Progenitor cell of endocrine pancreas (in vitro differentiated cells): ENCODE data around the gene RBM24. TPM values are rescaled to one million over a fixed set of nuclear protein-coding genes. Genes with fewer than 3 reads are reported as not detected.

Source experiments
- DNase-seq: peaks from one replicate; pipeline ENCODE4 v3.0.0; 2021; ENCODE audit warnings: low spot score; ENCODE audit not compliant: unreplicated experiment
- H3K27ac Mint-ChIP-seq: 2 replicates; pipeline ENCODE4 v1.8.0; 2021; ENCODE audit warnings: mild to moderate bottlenecking, moderate library complexity, mixed read lengths
- H3K27me3 Mint-ChIP-seq: 2 replicates; pipeline ENCODE4 v1.8.0; 2021; ENCODE audit warnings: mixed read lengths
- H3K36me3 Mint-ChIP-seq: 2 replicates; pipeline ENCODE4 v1.8.0; 2022; ENCODE audit warnings: mixed read lengths; ENCODE audit not compliant: insufficient read depth
- H3K4me1 Mint-ChIP-seq: 2 replicates; pipeline ENCODE4 v1.8.0; 2021; ENCODE audit warnings: low read depth, mixed read lengths
- H3K4me3 Mint-ChIP-seq: 2 replicates; pipeline ENCODE4 v1.8.0; 2021; ENCODE audit warnings: low read depth, mild to moderate bottlenecking, moderate library complexity, mixed read lengths
- H3K9me3 Mint-ChIP-seq: 2 replicates; pipeline ENCODE4 v1.8.0; 2021; ENCODE audit warnings: low read depth, mixed read lengths
- total RNA-seq: library from RNA; stranded (reverse); gene quantifications from 2 replicates; pipeline ENCODE4 v1.2.1, GENCODE V29; 2021
- TF ChIP-seq, protein P1 (sequence below): fragments of 200-600 bp; sonication (generic); IDR thresholded peaks from one replicate; pipeline ENCODE4 v1.5.0; 2021; ENCODE audit warnings: antibody characterized with exemption, mild to moderate bottlenecking; ENCODE audit not compliant: unreplicated experiment

Gene RBM24
- total RNA-seq, 1 donor from 2014 or later, result 1.2 TPM

DNA sequence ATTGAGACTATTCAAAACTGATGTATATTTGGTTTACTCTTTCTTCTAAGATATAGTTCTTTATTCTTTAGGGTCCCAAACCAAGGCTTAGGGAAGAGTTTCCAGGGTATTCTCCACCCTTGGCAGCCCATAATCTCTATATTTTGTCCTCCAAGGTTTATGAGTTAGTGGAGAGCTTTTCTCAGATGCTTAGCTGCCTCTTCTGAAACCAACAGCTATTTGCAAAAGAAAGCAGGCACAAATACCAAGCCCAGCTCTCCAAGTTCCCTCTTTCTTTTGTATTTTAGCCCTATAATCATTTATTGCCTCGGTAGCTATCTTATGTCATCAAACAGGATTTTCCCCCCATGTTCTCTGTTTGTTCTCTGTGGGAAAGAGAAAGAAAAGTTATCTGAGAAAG, 39.1 kb upstream of the RBM24 start:
- peaks cover 2% of the 10 kb centered on the region for H3K4me1 Mint-ChIP-seq
- DNase-seq, result no peak
- no peak overlapping the region for H3K4me3 Mint-ChIP-seq
- no peaks in the 10 kb centered on the region for H3K36me3 Mint-ChIP-seq
- TF ChIP-seq, protein P1, sequence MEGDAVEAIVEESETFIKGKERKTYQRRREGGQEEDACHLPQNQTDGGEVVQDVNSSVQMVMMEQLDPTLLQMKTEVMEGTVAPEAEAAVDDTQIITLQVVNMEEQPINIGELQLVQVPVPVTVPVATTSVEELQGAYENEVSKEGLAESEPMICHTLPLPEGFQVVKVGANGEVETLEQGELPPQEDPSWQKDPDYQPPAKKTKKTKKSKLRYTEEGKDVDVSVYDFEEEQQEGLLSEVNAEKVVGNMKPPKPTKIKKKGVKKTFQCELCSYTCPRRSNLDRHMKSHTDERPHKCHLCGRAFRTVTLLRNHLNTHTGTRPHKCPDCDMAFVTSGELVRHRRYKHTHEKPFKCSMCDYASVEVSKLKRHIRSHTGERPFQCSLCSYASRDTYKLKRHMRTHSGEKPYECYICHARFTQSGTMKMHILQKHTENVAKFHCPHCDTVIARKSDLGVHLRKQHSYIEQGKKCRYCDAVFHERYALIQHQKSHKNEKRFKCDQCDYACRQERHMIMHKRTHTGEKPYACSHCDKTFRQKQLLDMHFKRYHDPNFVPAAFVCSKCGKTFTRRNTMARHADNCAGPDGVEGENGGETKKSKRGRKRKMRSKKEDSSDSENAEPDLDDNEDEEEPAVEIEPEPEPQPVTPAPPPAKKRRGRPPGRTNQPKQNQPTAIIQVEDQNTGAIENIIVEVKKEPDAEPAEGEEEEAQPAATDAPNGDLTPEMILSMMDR, result no peak
- no peaks in the 10 kb centered on the region for H3K27me3 Mint-ChIP-seq
- peaks cover 19% of the 10 kb centered on the region for H3K9me3 Mint-ChIP-seq
- H3K27ac Mint-ChIP-seq, result no peak overlapping the region

DNA sequence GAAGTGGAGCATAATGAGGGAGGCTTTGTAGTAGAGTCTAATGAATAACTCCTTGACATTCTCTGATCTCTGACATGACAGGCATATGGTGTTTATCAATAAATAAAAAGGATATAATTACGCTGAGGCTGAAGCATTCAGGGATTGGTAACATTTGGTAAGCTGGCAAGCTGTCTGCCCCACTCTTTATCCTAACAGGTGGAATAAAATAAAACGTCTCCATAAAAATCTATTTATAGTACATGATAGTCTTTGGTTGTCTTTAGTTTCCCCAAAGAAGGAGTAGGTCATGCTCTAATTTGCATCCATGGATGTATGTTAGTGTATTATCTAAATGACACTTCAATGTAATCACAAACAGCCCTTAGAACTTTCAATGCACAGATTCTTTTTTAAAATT, 30.9 kb upstream of the RBM24 start:
- H3K4me1 Mint-ChIP-seq, result no peaks in the 10 kb centered on the region
- H3K4me3 Mint-ChIP-seq, result no peak overlapping the region
- no peaks in the 10 kb centered on the region for H3K27me3 Mint-ChIP-seq
- no peaks in the 10 kb centered on the region for H3K36me3 Mint-ChIP-seq
- peaks cover 4% of the 10 kb centered on the region for H3K9me3 Mint-ChIP-seq
- DNase-seq, result no peak
- TF ChIP-seq, protein P1, result no peak
- H3K27ac Mint-ChIP-seq, result no peak overlapping the region

DNA sequence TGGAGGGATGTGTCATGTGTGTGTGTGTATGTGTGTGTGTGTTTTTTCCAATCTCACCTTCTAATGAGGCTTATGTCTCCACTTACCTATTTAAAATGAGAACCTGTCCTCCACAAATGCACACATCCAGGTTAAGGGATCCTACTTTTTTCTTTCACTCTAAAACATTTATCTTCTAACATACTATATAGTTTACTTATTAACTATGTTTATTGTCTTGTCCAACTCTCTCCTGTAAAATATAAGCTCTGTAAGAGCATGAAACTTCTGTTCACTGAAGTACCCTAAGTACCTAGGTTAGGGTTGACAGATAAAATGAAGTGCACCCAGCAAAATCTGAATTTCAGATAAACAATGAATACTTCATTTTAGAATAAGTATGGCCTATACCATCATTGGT, 29.2 kb upstream of the RBM24 start:
- TF ChIP-seq, protein P1, result no peak
- Mint-ChIP-seq H3K4me3 (no peak overlapping the region), H3K36me3 (no peaks in the 10 kb centered on the region), H3K9me3 (peaks cover 4% of the 10 kb centered on the region), H3K27me3 (no peaks in the 10 kb centered on the region), H3K27ac (no peak overlapping the region), H3K4me1 (no peaks in the 10 kb centered on the region)
- no peak for DNase-seq

DNA sequence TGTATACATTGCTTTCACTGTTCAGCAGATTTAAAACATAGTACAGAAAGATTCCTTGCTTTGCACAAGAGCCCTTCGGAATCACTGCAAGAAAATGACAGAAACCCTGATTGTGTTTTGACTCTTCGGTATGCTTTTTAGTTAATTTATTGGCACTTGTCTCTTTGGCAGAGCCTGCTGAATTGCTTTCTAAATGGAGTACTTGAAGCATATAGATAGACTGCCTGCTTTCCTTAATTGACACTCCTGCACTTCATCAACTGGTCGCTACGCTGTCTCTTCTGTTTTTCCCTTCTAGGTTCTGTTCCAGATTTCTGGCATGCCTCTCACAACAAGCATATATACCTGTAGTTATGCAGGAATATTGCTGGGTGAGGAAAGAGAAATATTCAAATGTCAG, 22.4 kb upstream of the RBM24 start:
- Mint-ChIP-seq H3K27me3 (no peaks in the 10 kb centered on the region), H3K4me1 (no peaks in the 10 kb centered on the region), H3K27ac (no peak overlapping the region), H3K4me3 (no peak overlapping the region), H3K9me3 (no peaks in the 10 kb centered on the region), H3K36me3 (no peaks in the 10 kb centered on the region)
- TF ChIP-seq, protein P1, result no peak
- DNase-seq, result no peak

DNA sequence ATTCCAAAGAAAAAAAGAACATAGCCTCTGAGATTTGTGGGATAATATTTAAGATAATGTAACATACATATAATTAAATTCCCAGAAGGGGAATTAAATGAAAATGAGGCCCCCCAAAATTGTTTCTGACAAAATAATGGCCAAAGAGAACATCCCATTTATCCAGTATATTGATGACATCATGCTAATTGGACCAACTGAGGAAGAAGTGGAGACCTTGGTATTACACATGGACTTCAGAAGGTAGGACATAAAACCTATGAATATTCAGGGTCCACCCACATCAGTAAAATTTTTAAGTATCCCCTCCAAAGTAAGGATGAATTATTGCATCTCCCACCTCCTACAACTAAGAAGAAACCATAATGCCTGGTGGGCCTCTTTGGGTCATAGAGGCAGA, 15.6 kb upstream of the RBM24 start:
- Mint-ChIP-seq H3K4me3 (no peak overlapping the region), H3K27ac (no peak overlapping the region), H3K36me3 (no peaks in the 10 kb centered on the region), H3K9me3 (no peaks in the 10 kb centered on the region), H3K4me1 (no peaks in the 10 kb centered on the region), H3K27me3 (no peaks in the 10 kb centered on the region)
- no peak for DNase-seq
- TF ChIP-seq, protein P1, result no peak

DNA sequence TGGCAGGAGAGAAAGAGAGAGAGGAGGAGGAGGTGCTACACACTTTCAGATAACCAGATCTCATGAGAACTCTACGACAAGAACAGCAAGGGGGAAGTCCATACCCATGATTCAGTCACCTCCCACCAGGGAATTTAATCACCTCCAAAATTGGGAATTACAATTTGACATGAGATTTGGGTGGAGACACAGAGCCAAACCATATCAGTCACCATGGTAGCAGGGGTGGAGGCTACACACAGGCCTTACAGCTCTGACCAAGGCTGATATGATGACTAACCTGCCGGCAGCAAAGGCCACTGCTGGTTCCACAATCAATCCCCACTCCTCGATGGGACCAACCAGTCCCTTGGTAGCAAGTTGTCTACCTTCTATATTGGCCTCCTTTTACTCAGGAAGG, 13.6 kb upstream of the RBM24 start:
- Mint-ChIP-seq H3K27ac (no peak overlapping the region), H3K4me1 (no peaks in the 10 kb centered on the region), H3K9me3 (no peaks in the 10 kb centered on the region), H3K4me3 (no peak overlapping the region), H3K27me3 (no peaks in the 10 kb centered on the region), H3K36me3 (no peaks in the 10 kb centered on the region)
- TF ChIP-seq, protein P1, result no peak
- DNase-seq, result no peak
